ENCODE results near the gene GRM1.

Gene GRM1

DNA sequence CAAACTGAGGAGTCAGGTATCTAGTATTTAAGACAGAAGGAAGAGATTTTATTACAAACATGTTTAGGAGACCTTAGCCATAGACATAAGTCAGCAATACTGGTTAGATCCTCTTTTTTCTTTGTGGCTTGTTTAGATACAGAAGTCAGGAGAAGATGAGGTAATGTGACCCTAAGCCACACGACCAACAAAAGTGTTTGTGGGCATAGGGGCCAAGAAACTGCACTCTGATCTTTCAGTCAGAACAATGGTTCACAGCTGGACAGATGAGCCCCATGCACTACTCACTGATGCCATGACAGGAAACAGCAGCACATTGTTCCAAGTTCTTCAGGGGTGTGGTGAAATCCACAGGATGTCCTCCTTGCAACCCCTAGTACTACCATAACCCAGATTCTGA, 276.2 kb downstream of the GRM1 start:
- H4K20me1 ChIP-seq (ENCODE audit: insufficient read depth, low read length) = no peaks in the 10 kb centered on the region
- no peak overlapping the region for H2AFZ ChIP-seq (ENCODE audit: low read depth, low read length)
- H3K9me3 ChIP-seq (ENCODE audit: insufficient read depth, low read length, severe bottlenecking) = no peaks in the 10 kb centered on the region
- no peaks in the 10 kb centered on the region for H3K36me3 ChIP-seq (ENCODE audit: insufficient read depth, low read length)
- TF ChIP-seq EZH2 (IDR thresholded peaks at IDR 0.05; ENCODE audit: borderline replicate concordance, low read depth, low read length, severe bottlenecking) = no peak
- TF ChIP-seq, protein P1, sequence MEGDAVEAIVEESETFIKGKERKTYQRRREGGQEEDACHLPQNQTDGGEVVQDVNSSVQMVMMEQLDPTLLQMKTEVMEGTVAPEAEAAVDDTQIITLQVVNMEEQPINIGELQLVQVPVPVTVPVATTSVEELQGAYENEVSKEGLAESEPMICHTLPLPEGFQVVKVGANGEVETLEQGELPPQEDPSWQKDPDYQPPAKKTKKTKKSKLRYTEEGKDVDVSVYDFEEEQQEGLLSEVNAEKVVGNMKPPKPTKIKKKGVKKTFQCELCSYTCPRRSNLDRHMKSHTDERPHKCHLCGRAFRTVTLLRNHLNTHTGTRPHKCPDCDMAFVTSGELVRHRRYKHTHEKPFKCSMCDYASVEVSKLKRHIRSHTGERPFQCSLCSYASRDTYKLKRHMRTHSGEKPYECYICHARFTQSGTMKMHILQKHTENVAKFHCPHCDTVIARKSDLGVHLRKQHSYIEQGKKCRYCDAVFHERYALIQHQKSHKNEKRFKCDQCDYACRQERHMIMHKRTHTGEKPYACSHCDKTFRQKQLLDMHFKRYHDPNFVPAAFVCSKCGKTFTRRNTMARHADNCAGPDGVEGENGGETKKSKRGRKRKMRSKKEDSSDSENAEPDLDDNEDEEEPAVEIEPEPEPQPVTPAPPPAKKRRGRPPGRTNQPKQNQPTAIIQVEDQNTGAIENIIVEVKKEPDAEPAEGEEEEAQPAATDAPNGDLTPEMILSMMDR (IDR thresholded peaks at IDR 0.05; ENCODE audit: borderline replicate concordance, extremely low read depth, low read length, poor library complexity, severe bottlenecking) = no peak
- H3K4me2 ChIP-seq (ENCODE audit: insufficient read depth, low read length) = no peak overlapping the region
- no peaks in the 10 kb centered on the region for H3K27me3 ChIP-seq (ENCODE audit: insufficient read depth, low read length, poor library complexity)
- H3K4me3 ChIP-seq (ENCODE audit: low read depth in 1 of 2, low read length in 2 of 2) = no peak overlapping the region
- H3K27ac ChIP-seq (ENCODE audit: low read length) = no peak overlapping the region
- no peaks in the 10 kb centered on the region for H3K79me2 ChIP-seq (ENCODE audit: insufficient read depth, low read length)
- H3K9ac ChIP-seq (ENCODE audit: low read depth, low read length) = no peak overlapping the region
- H3K4me1 ChIP-seq (ENCODE audit: insufficient read depth, low read length) = no peaks in the 10 kb centered on the region
- DNase-seq (no peak), ATAC-seq (ENCODE audit: insufficient read depth, low read depth) (no peak)

GRCh38 chr6:146305951-146306350, 277.1 kb downstream of the GRM1 start:
- no peak overlapping the region for H3K27ac ChIP-seq (ENCODE audit: low read length)
- no peak overlapping the region for H2AFZ ChIP-seq (ENCODE audit: low read depth, low read length)
- H3K4me1 ChIP-seq (ENCODE audit: insufficient read depth, low read length) = no peaks in the 10 kb centered on the region
- no peaks in the 10 kb centered on the region for H3K9me3 ChIP-seq (ENCODE audit: insufficient read depth, low read length, severe bottlenecking)
- no peaks in the 10 kb centered on the region for H3K36me3 ChIP-seq (ENCODE audit: insufficient read depth, low read length)
- no peak overlapping the region for H3K4me3 ChIP-seq (ENCODE audit: low read depth in 1 of 2, low read length in 2 of 2)
- H3K4me2 ChIP-seq (ENCODE audit: insufficient read depth, low read length) = no peak overlapping the region
- no peak overlapping the region for H3K9ac ChIP-seq (ENCODE audit: low read depth, low read length)
- H4K20me1 ChIP-seq (ENCODE audit: insufficient read depth, low read length) = no peaks in the 10 kb centered on the region
- TF ChIP-seq, protein P1 (IDR thresholded peaks at IDR 0.05; ENCODE audit: borderline replicate concordance, extremely low read depth, low read length, poor library complexity, severe bottlenecking) = no peak
- no peak for TF ChIP-seq EZH2 (IDR thresholded peaks at IDR 0.05; ENCODE audit: borderline replicate concordance, low read depth, low read length, severe bottlenecking)
- DNase-seq = no peak
- no peaks in the 10 kb centered on the region for H3K79me2 ChIP-seq (ENCODE audit: insufficient read depth, low read length)
- H3K27me3 ChIP-seq (ENCODE audit: insufficient read depth, low read length, poor library complexity) = no peaks in the 10 kb centered on the region
- no peak for ATAC-seq (ENCODE audit: insufficient read depth, low read depth)

GRCh38 chr6:146310628-146311027, 281.8 kb downstream of the GRM1 start:
- TF ChIP-seq EZH2 (IDR thresholded peaks at IDR 0.05; ENCODE audit: borderline replicate concordance, low read depth, low read length, severe bottlenecking) = no peak
- TF ChIP-seq, protein P1 (IDR thresholded peaks at IDR 0.05; ENCODE audit: borderline replicate concordance, extremely low read depth, low read length, poor library complexity, severe bottlenecking) = no peak
- Histone ChIP-seq H2AFZ (ENCODE audit: low read depth, low read length) (no peak overlapping the region), H3K27ac (ENCODE audit: low read length) (no peak overlapping the region), H3K9me3 (ENCODE audit: insufficient read depth, low read length, severe bottlenecking) (no peaks in the 10 kb centered on the region), H3K4me1 (ENCODE audit: insufficient read depth, low read length) (no peaks in the 10 kb centered on the region), H3K9ac (ENCODE audit: low read depth, low read length) (no peak overlapping the region), H4K20me1 (ENCODE audit: insufficient read depth, low read length) (no peaks in the 10 kb centered on the region), H3K4me3 (ENCODE audit: low read depth in 1 of 2, low read length in 2 of 2) (no peak overlapping the region), H3K27me3 (ENCODE audit: insufficient read depth, low read length, poor library complexity) (no peaks in the 10 kb centered on the region), H3K79me2 (ENCODE audit: insufficient read depth, low read length) (no peaks in the 10 kb centered on the region), H3K36me3 (ENCODE audit: insufficient read depth, low read length) (no peaks in the 10 kb centered on the region), H3K4me2 (ENCODE audit: insufficient read depth, low read length) (no peak overlapping the region)
- DNase-seq = no peak
- no peak for ATAC-seq (ENCODE audit: insufficient read depth, low read depth)

DNA sequence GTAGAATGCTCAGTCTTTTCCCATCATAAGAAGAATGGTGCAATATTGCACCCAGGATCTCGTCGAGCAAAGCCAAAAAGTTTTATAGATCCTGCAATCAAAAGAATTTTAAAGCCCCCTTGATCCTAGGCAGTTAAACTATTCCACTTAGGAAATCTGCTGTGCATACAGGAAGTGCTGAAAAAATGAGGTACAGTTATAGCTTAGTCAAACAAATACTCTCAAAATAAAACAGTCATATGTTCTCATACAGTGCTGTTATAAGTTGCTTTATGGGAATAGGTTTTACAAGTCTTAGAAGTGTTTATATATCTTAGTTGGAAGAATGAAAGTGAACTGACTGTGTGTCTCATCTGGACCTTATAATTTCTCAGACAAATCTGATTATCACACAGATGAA, 282.2 kb downstream of the GRM1 start:
- no peak for ATAC-seq (ENCODE audit: insufficient read depth, low read depth)
- no peak overlapping the region for H3K9ac ChIP-seq (ENCODE audit: low read depth, low read length)
- no peak overlapping the region for H3K4me2 ChIP-seq (ENCODE audit: insufficient read depth, low read length)
- TF ChIP-seq, protein P1 (IDR thresholded peaks at IDR 0.05; ENCODE audit: borderline replicate concordance, extremely low read depth, low read length, poor library complexity, severe bottlenecking) = no peak
- TF ChIP-seq EZH2 (IDR thresholded peaks at IDR 0.05; ENCODE audit: borderline replicate concordance, low read depth, low read length, severe bottlenecking) = no peak
- DNase-seq = no peak
- no peaks in the 10 kb centered on the region for H3K4me1 ChIP-seq (ENCODE audit: insufficient read depth, low read length)
- no peaks in the 10 kb centered on the region for H3K36me3 ChIP-seq (ENCODE audit: insufficient read depth, low read length)
- H3K79me2 ChIP-seq (ENCODE audit: insufficient read depth, low read length) = no peaks in the 10 kb centered on the region
- no peak overlapping the region for H3K4me3 ChIP-seq (ENCODE audit: low read depth in 1 of 2, low read length in 2 of 2)
- H4K20me1 ChIP-seq (ENCODE audit: insufficient read depth, low read length) = no peaks in the 10 kb centered on the region
- H2AFZ ChIP-seq (ENCODE audit: low read depth, low read length) = no peak overlapping the region
- H3K9me3 ChIP-seq (ENCODE audit: insufficient read depth, low read length, severe bottlenecking) = no peaks in the 10 kb centered on the region
- H3K27ac ChIP-seq (ENCODE audit: low read length) = no peak overlapping the region
- no peaks in the 10 kb centered on the region for H3K27me3 ChIP-seq (ENCODE audit: insufficient read depth, low read length, poor library complexity)

Measured in DND-41 (cell line).